SK-N-SH treated with all-trans-retinoic acid at 6 μM for 48 hours (cell line): ENCODE results near the gene FAM120A.

Experiments used
- ATAC-seq: fragments of 200-7000 bp; cut with Tn5 transposase; 3 replicates; pipeline ENCODE4 v1.9.1; 2020; ENCODE audit warnings: mild to moderate bottlenecking, moderate library complexity
- ARNTL ChIP-seq: fragments of 450-650 bp; formaldehyde crosslinking; IDR thresholded peaks from 2 replicates; pipeline ENCODE4 v1.5.0; 2020; ENCODE audit warnings: low read depth, mild to moderate bottlenecking, moderate library complexity, borderline replicate concordance
- BACH2 ChIP-seq: fragments of 250-450 bp; sonication (Bioruptor Pico); IDR thresholded peaks from 2 replicates; pipeline ENCODE4 v1.9.0; 2021; ENCODE audit warnings: mild to moderate bottlenecking, borderline replicate concordance
- CSDC2 ChIP-seq: fragments of 250-450 bp; sonication (Bioruptor Pico); IDR thresholded peaks from 2 replicates; pipeline ENCODE4 v1.5.0; 2020; ENCODE audit warnings: mild to moderate bottlenecking, moderate library complexity
- ESRRG ChIP-seq: fragments of 250-450 bp; sonication (Bioruptor Pico); IDR thresholded peaks from 2 replicates; pipeline ENCODE4 v1.6.1; 2021; ENCODE audit warnings: mild to moderate bottlenecking
- GLIS3 ChIP-seq: fragments of 250-450 bp; sonication (Bioruptor Pico); IDR thresholded peaks from 2 replicates; pipeline ENCODE4 v1.5.0; 2020; ENCODE audit warnings: mild to moderate bottlenecking, moderate library complexity
- ISL1 ChIP-seq: fragments of 250-450 bp; sonication (Bioruptor Pico); IDR thresholded peaks from 2 replicates; pipeline ENCODE4 v2.1.2; 2022; ENCODE audit warnings: mild to moderate bottlenecking, moderate library complexity
- OSR1 ChIP-seq: fragments of 250-450 bp; sonication (Bioruptor Pico); IDR thresholded peaks from 2 replicates; pipeline ENCODE4 v1.8.0; 2022; ENCODE audit warnings: moderate library complexity, mild to moderate bottlenecking, inconsistent platforms
- PPARA ChIP-seq: fragments of 250-450 bp; sonication (Bioruptor Pico); IDR thresholded peaks from 2 replicates; pipeline ENCODE4 v1.5.0; 2020; ENCODE audit warnings: mild to moderate bottlenecking, borderline replicate concordance
- RARB ChIP-seq: fragments of 250-450 bp; sonication (Bioruptor Pico); IDR thresholded peaks from 2 replicates; pipeline ENCODE4 v1.8.0; 2021; ENCODE audit warnings: mild to moderate bottlenecking, moderate library complexity
- SNAI2 ChIP-seq: fragments of 250-450 bp; sonication (Bioruptor Pico); IDR thresholded peaks from 2 replicates; pipeline ENCODE4 v1.5.0; 2020; ENCODE audit warnings: mild to moderate bottlenecking, moderate library complexity
- TCF4 ChIP-seq: fragments of 250-450 bp; sonication (Bioruptor Pico); IDR thresholded peaks from 2 replicates; pipeline ENCODE4 v1.8.0; 2021; ENCODE audit warnings: mild to moderate bottlenecking, moderate library complexity, borderline replicate concordance
- TOX ChIP-seq: fragments of 250-450 bp; sonication (Bioruptor Pico); IDR thresholded peaks from 2 replicates; pipeline ENCODE4 v1.8.0; 2021; ENCODE audit warnings: mild to moderate bottlenecking, moderate library complexity, borderline replicate concordance
- ZC3H10 ChIP-seq: fragments of 250-450 bp; sonication (Bioruptor Pico); IDR thresholded peaks from 2 replicates; pipeline ENCODE4 v1.5.1; 2021; ENCODE audit warnings: mild to moderate bottlenecking, moderate library complexity
- ZFP3 ChIP-seq: fragments of 250-450 bp; sonication (Bioruptor Pico); IDR thresholded peaks from 2 replicates; pipeline ENCODE4 v1.5.0; 2020; ENCODE audit warnings: mild to moderate bottlenecking, moderate library complexity
- ZNF70 ChIP-seq: fragments of 450-650 bp; formaldehyde crosslinking; IDR thresholded peaks from 2 replicates; pipeline ENCODE4 v1.5.0; 2020; ENCODE audit warnings: mild to moderate bottlenecking, moderate library complexity
- ZNF8 ChIP-seq: fragments of 450-650 bp; formaldehyde crosslinking; IDR thresholded peaks from 2 replicates; pipeline ENCODE4 v1.5.0; 2020; ENCODE audit warnings: mild to moderate bottlenecking, moderate library complexity
- TF ChIP-seq, protein P1 (sequence below): fragments of 250-450 bp; sonication (Bioruptor Pico); IDR thresholded peaks from 2 replicates; pipeline ENCODE4 v1.5.1; 2021; ENCODE audit warnings: mild to moderate bottlenecking, moderate library complexity
- TF ChIP-seq, protein P2 (sequence below): fragments of 250-450 bp; sonication (Bioruptor Pico); IDR thresholded peaks from 2 replicates; pipeline ENCODE4 v1.5.1; 2020; ENCODE audit warnings: low read depth, mild to moderate bottlenecking, moderate library complexity
- TF ChIP-seq, protein P3 (sequence below): fragments of 250-450 bp; sonication (Bioruptor Pico); IDR thresholded peaks from 2 replicates; pipeline ENCODE4 v1.8.0; 2021; ENCODE audit warnings: low read depth, mild to moderate bottlenecking, moderate library complexity, borderline replicate concordance
- TF ChIP-seq, protein P4 (sequence below): fragments of 250-450 bp; sonication (Bioruptor Pico); IDR thresholded peaks from 2 replicates; pipeline ENCODE4 v1.8.0; 2020; ENCODE audit warnings: mild to moderate bottlenecking, moderate library complexity, borderline replicate concordance

FAM120A gene

DNA sequence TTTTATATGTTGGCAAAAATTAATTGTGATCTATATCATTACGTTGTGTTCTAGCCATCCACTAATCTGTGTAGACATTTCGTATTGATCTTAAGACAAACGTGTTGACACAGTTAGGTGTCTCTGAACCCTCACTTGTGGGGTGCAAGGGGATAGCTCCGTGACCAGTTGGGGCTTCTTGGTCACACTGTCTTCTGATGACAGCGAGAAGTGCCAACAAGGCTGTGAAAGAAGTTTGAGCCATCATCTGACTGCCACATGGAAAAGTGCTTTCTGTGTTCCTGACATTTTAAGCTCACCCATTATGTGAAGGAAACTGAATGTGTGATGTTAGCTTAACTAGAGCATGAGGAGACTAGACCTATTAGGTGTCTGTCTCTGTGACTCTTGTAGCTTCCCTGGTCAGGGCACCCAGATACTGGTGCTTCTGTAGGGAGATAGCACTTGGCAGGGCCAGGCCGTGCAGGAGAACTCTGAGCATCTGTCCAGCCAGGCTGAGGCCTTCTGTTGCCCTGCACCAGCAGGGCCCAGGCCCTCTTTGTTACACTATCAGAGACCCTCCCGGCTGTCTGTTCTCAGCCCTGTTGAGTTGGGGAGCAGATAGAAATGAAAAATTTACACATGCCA, 72.1 kb downstream of the FAM120A start:
- no peak for TF ChIP-seq ESRRG (CRISPR knock-in tag)
- no peak for TF ChIP-seq TOX (CRISPR knock-in tag)
- TF ChIP-seq, protein P1, sequence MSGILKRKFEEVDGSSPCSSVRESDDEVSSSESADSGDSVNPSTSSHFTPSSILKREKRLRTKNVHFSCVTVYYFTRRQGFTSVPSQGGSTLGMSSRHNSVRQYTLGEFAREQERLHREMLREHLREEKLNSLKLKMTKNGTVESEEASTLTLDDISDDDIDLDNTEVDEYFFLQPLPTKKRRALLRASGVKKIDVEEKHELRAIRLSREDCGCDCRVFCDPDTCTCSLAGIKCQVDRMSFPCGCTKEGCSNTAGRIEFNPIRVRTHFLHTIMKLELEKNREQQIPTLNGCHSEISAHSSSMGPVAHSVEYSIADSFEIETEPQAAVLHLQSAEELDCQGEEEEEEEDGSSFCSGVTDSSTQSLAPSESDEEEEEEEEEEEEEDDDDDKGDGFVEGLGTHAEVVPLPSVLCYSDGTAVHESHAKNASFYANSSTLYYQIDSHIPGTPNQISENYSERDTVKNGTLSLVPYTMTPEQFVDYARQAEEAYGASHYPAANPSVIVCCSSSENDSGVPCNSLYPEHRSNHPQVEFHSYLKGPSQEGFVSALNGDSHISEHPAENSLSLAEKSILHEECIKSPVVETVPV, result no peak
- TF ChIP-seq, all 23 proteins: peak for 0

DNA sequence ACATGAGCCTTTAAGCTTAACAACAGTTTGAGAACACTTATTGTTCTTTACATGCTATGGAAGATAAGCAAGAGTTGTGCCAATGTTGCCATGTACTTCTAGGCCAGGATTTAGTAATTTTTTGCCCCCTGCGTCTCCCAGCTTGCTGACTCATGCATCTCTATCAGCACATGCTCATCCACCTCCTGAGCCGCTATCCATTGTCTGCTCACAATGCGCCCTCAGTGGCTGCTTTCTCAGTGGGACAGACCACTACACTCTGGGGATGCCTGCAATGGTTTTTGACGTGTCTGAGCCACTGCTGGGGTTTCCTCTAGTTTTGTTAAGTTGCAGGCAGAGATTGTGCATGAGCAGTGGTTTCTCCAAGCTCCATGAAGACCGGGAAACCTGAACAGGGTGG, 74.0 kb downstream of the FAM120A start:
- no peak for ATAC-seq

More for the DNA sequence above, 72.1 kb downstream of the FAM120A start:
- ATAC-seq, result no peak

DNA sequence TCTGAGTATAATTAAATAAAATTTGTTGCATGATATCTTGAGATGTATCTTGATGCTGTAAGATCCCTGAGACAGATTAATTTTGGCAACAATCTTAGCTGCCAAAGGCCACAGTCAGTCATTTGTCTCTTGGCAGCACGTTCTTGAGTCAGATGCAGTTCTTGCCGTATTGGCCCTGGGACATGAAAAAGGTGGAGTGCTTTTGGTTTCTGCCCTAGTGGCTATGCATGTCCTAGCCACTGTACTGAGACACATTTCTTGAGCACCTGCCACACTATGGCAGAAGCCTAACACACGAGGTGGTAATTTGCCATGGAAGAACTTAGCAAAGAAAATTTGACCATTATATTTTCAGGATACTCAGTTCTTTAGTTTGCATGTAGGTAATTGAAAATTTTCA, 79.9 kb downstream of the FAM120A start:
- no peak for ATAC-seq
- no peak for TF ChIP-seq SNAI2 (CRISPR knock-in tag)
- TF ChIP-seq GLIS3 (CRISPR knock-in tag), result no peak
- no peak for TF ChIP-seq OSR1 (CRISPR knock-in tag)
- TF ChIP-seq, protein P2, sequence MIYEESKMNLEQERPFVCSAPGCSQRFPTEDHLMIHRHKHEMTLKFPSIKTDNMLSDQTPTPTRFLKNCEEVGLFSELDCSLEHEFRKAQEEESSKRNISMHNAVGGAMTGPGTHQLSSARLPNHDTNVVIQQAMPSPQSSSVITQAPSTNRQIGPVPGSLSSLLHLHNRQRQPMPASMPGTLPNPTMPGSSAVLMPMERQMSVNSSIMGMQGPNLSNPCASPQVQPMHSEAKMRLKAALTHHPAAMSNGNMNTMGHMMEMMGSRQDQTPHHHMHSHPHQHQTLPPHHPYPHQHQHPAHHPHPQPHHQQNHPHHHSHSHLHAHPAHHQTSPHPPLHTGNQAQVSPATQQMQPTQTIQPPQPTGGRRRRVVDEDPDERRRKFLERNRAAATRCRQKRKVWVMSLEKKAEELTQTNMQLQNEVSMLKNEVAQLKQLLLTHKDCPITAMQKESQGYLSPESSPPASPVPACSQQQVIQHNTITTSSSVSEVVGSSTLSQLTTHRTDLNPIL (CRISPR knock-in tag), result no peak
- TF ChIP-seq ZC3H10, result no peak
- TF ChIP-seq ISL1 (CRISPR knock-in tag), result no peak
- no peak for TF ChIP-seq PPARA
- TF ChIP-seq, protein P3, sequence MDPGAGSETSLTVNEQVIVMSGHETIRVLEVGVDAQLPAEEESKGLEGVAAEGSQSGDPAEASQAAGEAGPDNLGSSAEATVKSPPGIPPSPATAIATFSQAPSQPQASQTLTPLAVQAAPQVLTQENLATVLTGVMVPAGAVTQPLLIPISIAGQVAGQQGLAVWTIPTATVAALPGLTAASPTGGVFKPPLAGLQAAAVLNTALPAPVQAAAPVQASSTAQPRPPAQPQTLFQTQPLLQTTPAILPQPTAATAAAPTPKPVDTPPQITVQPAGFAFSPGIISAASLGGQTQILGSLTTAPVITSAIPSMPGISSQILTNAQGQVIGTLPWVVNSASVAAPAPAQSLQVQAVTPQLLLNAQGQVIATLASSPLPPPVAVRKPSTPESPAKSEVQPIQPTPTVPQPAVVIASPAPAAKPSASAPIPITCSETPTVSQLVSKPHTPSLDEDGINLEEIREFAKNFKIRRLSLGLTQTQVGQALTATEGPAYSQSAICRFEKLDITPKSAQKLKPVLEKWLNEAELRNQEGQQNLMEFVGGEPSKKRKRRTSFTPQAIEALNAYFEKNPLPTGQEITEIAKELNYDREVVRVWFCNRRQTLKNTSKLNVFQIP (CRISPR knock-in tag), result no peak
- no peak for TF ChIP-seq ZNF70 (CRISPR knock-in tag)
- no peak for TF ChIP-seq BACH2 (CRISPR knock-in tag)
- TF ChIP-seq, protein P1, result no peak
- TF ChIP-seq RARB (CRISPR knock-in tag), result no peak
- no peak for TF ChIP-seq ZNF8 (CRISPR knock-in tag)
- no peak for TF ChIP-seq ESRRG (CRISPR knock-in tag)
- TF ChIP-seq ARNTL (CRISPR knock-in tag), result no peak

More for the DNA sequence above, 74.0 kb downstream of the FAM120A start:
- TF ChIP-seq TOX (CRISPR knock-in tag), result no peak
- no peak for TF ChIP-seq ZNF8 (CRISPR knock-in tag)
- TF ChIP-seq OSR1 (CRISPR knock-in tag), result no peak
- no peak for TF ChIP-seq ISL1 (CRISPR knock-in tag)
- TF ChIP-seq TCF4 (CRISPR knock-in tag), result no peak
- no peak for TF ChIP-seq GLIS3 (CRISPR knock-in tag)
- TF ChIP-seq, protein P2 (CRISPR knock-in tag), result no peak
- no peak for TF ChIP-seq CSDC2
- TF ChIP-seq ZC3H10, result no peak
- TF ChIP-seq, protein P3 (CRISPR knock-in tag), result no peak
- TF ChIP-seq PPARA, result no peak
- no peak for TF ChIP-seq SNAI2 (CRISPR knock-in tag)
- no peak for TF ChIP-seq ZFP3 (CRISPR knock-in tag)
- no peak for TF ChIP-seq ESRRG (CRISPR knock-in tag)
- no peak for TF ChIP-seq ARNTL (CRISPR knock-in tag)
- TF ChIP-seq, protein P4, sequence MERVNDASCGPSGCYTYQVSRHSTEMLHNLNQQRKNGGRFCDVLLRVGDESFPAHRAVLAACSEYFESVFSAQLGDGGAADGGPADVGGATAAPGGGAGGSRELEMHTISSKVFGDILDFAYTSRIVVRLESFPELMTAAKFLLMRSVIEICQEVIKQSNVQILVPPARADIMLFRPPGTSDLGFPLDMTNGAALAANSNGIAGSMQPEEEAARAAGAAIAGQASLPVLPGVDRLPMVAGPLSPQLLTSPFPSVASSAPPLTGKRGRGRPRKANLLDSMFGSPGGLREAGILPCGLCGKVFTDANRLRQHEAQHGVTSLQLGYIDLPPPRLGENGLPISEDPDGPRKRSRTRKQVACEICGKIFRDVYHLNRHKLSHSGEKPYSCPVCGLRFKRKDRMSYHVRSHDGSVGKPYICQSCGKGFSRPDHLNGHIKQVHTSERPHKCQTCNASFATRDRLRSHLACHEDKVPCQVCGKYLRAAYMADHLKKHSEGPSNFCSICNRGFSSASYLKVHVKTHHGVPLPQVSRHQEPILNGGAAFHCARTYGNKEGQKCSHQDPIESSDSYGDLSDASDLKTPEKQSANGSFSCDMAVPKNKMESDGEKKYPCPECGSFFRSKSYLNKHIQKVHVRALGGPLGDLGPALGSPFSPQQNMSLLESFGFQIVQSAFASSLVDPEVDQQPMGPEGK (CRISPR knock-in tag), result no peak
- TF ChIP-seq, protein P1, result no peak
- TF ChIP-seq ZNF70 (CRISPR knock-in tag), result no peak
